ENCODE data around the gene GRB10. TPM values are rescaled to one million over a fixed set of nuclear protein-coding genes. Genes with fewer than 3 reads are reported as not detected.

Gene GRB10
- total RNA-seq, 8 experiments from 2014 or later = 14.7 to 38.6 (median 30.9) TPM

DNA sequence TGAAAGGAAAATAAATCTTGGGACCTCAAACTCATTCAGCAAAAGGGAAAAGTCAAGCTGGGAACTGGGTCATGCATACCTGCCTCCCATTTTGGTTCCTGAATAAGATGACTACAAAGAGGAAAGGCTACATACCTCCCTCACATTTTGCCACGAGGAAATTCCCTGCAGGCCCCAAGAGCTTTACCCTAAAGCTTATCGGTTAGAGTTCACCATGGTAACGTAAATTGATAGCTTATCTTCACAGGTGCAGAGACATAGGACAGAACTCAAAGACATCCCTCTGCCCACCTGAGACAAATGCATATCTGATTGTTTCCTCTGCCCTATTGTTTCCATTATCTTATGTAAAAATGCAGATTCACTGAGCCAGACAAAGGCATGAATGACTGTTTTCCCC, 31.5 kb upstream of the GRB10 start:
- Histone ChIP-seq H3K4me3 (no peak overlapping the region), H3K27ac (no peak overlapping the region), H3K4me1 (replicated peaks in 1 of 2) (no peaks in the 10 kb centered on the region)
- WGBS, 10 experiments = 0 to 94% (median 58%) methylated on average over 1 to 3 of the region's 3 CpGs; no CpG with 5 or more reads in 4 of the 10 experiments
- in situ Hi-C loops (cut with MboI; ENCODE audit: low pct_unique_long_range_greater_than_20kb in 2 of 9, low sequenced_read_pairs in 9 of 9, unreplicated experiment in 9 of 9) = no loop called here
- no peak for ATAC-seq (replicated peaks in 6 of 8)

DNA sequence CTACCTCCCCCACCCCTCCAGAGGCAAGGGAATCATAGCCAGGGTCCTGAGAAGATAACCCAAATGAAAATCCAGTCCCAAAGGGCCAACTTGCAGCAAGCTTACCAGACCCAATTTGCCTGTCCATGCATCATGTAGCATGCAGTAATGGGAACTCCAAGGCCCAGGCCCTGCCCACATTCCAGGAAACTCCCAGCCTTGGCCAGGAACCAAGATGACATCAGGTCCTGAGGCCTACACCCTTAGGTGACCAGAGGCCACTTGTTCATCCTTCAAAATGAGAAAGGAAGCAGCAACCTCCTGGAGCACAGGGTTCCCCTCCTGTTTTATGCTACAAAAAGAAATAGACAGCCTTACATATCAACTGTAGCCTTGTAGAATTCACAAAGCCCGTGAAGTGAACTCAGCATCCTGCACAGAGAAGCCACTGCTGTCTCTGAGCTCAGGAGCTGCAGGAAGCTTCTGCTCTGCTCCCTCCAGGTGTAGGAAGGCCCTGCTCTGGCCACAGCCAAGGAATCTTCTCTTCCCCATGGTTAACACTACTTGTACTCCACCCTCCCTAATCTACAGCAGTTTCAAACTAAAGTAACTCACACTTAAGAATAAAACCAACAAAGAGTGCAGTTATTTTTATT, 30.3 kb upstream of the GRB10 start:
- in situ Hi-C loops (cut with MboI; ENCODE audit: low pct_unique_long_range_greater_than_20kb in 2 of 9, low sequenced_read_pairs in 9 of 9, unreplicated experiment in 9 of 9) = no loop called here
- Histone ChIP-seq H3K4me3 (no peak overlapping the region), H3K27ac (no peak overlapping the region), H3K4me1 (replicated peaks in 1 of 2) (no peaks in the 10 kb centered on the region)
- ATAC-seq (replicated peaks in 6 of 8) = peak; percentile 49 to 100 (median 80)
- WGBS, 10 experiments = 0 to 100% (median 53%) methylated on average over 1 of the region's 1 CpG; no CpG with 5 or more reads in 4 of the 10 experiments

DNA sequence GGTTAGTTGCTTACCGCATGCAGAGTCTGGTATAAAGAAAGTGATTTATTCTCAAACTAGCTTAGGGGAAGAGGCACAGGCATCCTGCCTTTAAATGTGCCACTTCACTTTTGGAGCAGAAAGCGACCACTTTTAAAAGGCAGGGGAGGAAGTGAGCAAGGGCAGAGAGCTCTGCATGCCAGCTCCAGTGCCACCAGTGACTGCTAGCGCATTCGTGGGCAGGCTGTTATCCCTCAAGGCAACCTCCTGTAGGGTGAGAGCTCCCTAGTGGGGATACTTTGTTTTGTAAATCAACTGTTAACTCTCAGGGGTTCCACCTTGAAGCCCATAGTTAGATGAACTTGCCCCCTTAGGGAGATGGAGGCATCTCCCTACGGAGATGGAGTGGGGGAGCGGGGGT, 29.4 kb upstream of the GRB10 start:
- WGBS, 10 experiments = 49 to 100% (median 70%) methylated on average over 1 to 6 of the region's 6 CpGs; no CpG with 5 or more reads in 2 of the 10 experiments
- no peak overlapping the region for H3K4me3 ChIP-seq
- no peaks in the 10 kb centered on the region for H3K4me1 ChIP-seq (replicated peaks in 1 of 2)
- in situ Hi-C loops (cut with MboI; ENCODE audit: low pct_unique_long_range_greater_than_20kb in 2 of 9, low sequenced_read_pairs in 9 of 9, unreplicated experiment in 9 of 9) = no loop called here
- no peak for ATAC-seq (replicated peaks in 6 of 8)
- H3K27ac ChIP-seq = no peak overlapping the region

DNA sequence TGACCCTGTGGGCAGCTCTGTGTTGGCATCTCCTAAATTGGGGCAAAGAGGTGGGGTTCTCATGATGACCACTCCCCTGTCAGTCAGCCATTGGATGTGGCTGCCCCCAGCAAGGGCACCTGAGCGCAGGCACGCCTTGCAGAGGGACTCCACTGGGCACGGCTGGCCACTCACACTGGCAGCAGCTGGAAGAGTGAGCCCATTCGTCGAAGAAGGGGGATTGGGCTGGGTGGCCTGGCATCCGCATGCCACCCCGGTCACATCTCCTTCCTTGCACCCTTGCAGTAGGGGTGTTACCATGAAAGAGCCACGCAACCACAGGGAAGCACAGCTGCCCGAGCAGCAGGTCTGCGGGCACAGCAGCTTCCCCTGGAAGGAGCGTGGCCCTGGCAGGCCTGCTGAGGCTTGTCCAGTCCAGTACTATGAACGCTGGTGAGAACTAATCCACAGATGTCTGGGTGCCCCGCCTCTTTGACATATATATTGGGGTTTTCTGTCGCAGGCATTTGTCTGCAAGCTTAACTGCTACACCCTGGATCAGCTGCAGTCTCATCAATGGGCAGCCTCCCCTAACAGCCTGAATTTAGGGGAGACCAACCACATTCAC, 25.7 kb upstream of the GRB10 start:
- no peak overlapping the region for H3K4me3 ChIP-seq
- no peak overlapping the region for H3K27ac ChIP-seq
- in situ Hi-C loops (cut with MboI; ENCODE audit: low pct_unique_long_range_greater_than_20kb in 2 of 9, low sequenced_read_pairs in 9 of 9, unreplicated experiment in 9 of 9) = no loop called here
- H3K4me1 ChIP-seq (replicated peaks in 1 of 2) = no peaks in the 10 kb centered on the region
- no peak for ATAC-seq (replicated peaks in 6 of 8)
- 67 to 100% (median 75%) methylated on average over 1 to 6 of the region's 14 CpGs; no CpG with 5 or more reads in 5 of the 10 experiments for WGBS, 10 experiments

GRCh38 chr7:50807026-50807730, 24.5 kb upstream of the GRB10 start:
- no peak overlapping the region for H3K27ac ChIP-seq
- 70 to 100% (median 88%) methylated on average over 1 to 8 of the region's 14 CpGs for WGBS, 10 experiments
- no peak overlapping the region for H3K4me3 ChIP-seq
- in situ Hi-C loops (cut with MboI; ENCODE audit: low pct_unique_long_range_greater_than_20kb in 2 of 9, low sequenced_read_pairs in 9 of 9, unreplicated experiment in 9 of 9) = no loop called here
- no peak for ATAC-seq (replicated peaks in 6 of 8)
- H3K4me1 ChIP-seq (replicated peaks in 1 of 2) = no peaks in the 10 kb centered on the region

DNA sequence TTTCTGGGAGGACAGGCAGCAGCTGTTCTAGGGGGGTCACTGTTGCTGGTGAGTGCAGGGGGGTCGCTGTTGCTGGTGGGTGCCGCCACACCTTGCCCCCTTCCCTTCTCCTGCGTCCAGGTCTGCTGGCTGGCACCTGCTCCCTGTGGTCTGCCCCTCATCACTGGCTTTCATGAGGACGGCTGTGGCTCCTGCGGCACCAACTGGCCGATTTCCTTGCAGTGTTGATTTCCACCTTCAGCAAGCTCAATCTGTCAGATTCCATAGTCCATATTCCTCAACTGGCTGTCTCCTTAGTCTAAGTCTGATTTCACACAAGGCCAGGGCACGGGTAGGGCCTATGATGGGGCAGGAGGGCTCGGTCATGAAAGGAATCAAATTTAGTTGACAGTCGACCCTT, 23.4 kb upstream of the GRB10 start:
- H3K4me1 ChIP-seq (replicated peaks in 1 of 2) = no peaks in the 10 kb centered on the region
- in situ Hi-C loops (cut with MboI; ENCODE audit: low pct_unique_long_range_greater_than_20kb in 2 of 9, low sequenced_read_pairs in 9 of 9, unreplicated experiment in 9 of 9) = no loop called here
- no peak overlapping the region for H3K27ac ChIP-seq
- no peak overlapping the region for H3K4me3 ChIP-seq
- WGBS, 10 experiments = 0 to 83% (median 53%) methylated on average over 1 to 5 of the region's 9 CpGs; no CpG with 5 or more reads in 2 of the 10 experiments
- ATAC-seq (replicated peaks in 6 of 8) = no peak

GRCh38 chr7:50805447-50806125, 22.9 kb upstream of the GRB10 start:
- WGBS, 10 experiments = 7 to 86% (median 45%) methylated on average over 1 to 5 of the region's 5 CpGs; no CpG with 5 or more reads in 1 of the 10 experiments
- in situ Hi-C loops (cut with MboI; ENCODE audit: low pct_unique_long_range_greater_than_20kb in 2 of 9, low sequenced_read_pairs in 9 of 9, unreplicated experiment in 9 of 9) = no loop called here
- Histone ChIP-seq H3K27ac (no peak overlapping the region), H3K4me1 (replicated peaks in 1 of 2) (no peaks in the 10 kb centered on the region), H3K4me3 (no peak overlapping the region)
- peak in 3 of 8 experiments; percentile 78 to 90 (median 86) for ATAC-seq (replicated peaks in 6 of 8)

GRCh38 chr7:50803359-50804337, 21.0 kb upstream of the GRB10 start:
- in situ Hi-C loops (cut with MboI; ENCODE audit: low pct_unique_long_range_greater_than_20kb in 2 of 9, low sequenced_read_pairs in 9 of 9, unreplicated experiment in 9 of 9) = no loop called here
- 43 to 100% (median 80%) methylated on average over 1 to 5 of the region's 5 CpGs; no CpG with 5 or more reads in 2 of the 10 experiments for WGBS, 10 experiments
- no peak overlapping the region for H3K27ac ChIP-seq
- no peak for ATAC-seq (replicated peaks in 6 of 8)
- H3K4me3 ChIP-seq = no peak overlapping the region
- no peaks in the 10 kb centered on the region for H3K4me1 ChIP-seq (replicated peaks in 1 of 2)

DNA sequence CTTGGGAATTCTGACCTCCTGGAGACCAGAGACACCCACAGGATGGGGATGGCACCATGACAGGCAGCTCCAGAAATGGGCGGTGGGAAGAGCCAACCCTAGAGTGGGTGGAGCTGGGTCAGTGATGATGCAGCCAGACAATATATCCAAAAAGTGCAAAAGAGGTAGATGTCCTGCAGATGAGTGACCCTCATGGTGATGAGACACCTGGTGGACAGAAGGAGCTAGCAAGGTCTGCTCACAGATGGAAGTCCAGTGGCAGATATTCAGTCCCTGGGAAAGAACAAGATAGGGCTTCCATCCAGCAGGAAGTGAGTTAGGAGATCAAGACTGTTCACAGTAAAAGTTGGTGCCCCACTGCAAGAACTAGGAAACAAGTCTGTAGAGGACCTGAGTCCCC, 19.2 kb upstream of the GRB10 start:
- Histone ChIP-seq H3K4me1 (replicated peaks in 1 of 2) (no peaks in the 10 kb centered on the region), H3K4me3 (no peak overlapping the region), H3K27ac (no peak overlapping the region)
- WGBS, 10 experiments = 40 to 100% (median 83%) methylated on average over 1 of the region's 1 CpG; no CpG with 5 or more reads in 5 of the 10 experiments
- ATAC-seq (replicated peaks in 6 of 8) = no peak
- in situ Hi-C loops (cut with MboI; ENCODE audit: low pct_unique_long_range_greater_than_20kb in 2 of 9, low sequenced_read_pairs in 9 of 9, unreplicated experiment in 9 of 9) = no loop called here

- H3K4me3 ChIP-seq = no peak overlapping the region
- in situ Hi-C loops (cut with MboI; ENCODE audit: low pct_unique_long_range_greater_than_20kb in 2 of 9, low sequenced_read_pairs in 9 of 9, unreplicated experiment in 9 of 9) = no loop called here
- no peaks in the 10 kb centered on the region for H3K4me1 ChIP-seq (replicated peaks in 1 of 2)
- 20 to 100% (median 80%) methylated on average over 1 to 7 of the region's 8 CpGs; no CpG with 5 or more reads in 3 of the 10 experiments for WGBS, 10 experiments
- H3K27ac ChIP-seq = no peak overlapping the region
- no peak for ATAC-seq (replicated peaks in 6 of 8)
These were observed 17.2 kb upstream of the GRB10 start for GRCh38 chr7:50799873-50800272.

- in situ Hi-C loops (cut with MboI; ENCODE audit: low pct_unique_long_range_greater_than_20kb in 2 of 9, low sequenced_read_pairs in 9 of 9, unreplicated experiment in 9 of 9) = no loop called here
- no peak for ATAC-seq (replicated peaks in 6 of 8)
- Histone ChIP-seq H3K27ac (no peak overlapping the region), H3K4me1 (replicated peaks in 1 of 2) (no peaks in the 10 kb centered on the region), H3K4me3 (no peak overlapping the region)
- WGBS, 10 experiments = 69 to 92% (median 80%) methylated on average over 1 to 2 of the region's 2 CpGs; no CpG with 5 or more reads in 2 of the 10 experiments
These were observed 15.4 kb upstream of the GRB10 start for GRCh38 chr7:50798126-50798525.

DNA sequence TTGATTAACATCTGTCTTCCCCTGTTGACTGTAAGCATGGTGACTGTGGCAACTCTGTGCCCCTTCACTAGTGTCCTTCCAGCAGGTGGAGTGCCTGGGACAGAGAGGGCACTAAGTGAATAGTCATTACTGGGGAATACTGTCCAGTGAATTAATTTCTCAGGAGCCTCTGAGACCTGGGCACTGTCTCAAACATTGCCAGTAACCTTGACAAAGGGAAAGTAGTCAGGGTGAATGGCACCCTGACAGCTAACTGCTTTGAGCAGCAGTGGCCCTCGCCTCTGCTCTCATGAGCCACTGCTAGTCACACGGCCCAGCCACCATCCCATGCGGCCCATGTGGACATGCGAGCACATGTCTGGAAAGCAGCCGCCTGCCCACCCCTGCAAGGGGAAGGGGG, 13.1 kb upstream of the GRB10 start:
- no peak overlapping the region for H3K27ac ChIP-seq
- no peak for ATAC-seq (replicated peaks in 6 of 8)
- in situ Hi-C loops (cut with MboI; ENCODE audit: low pct_unique_long_range_greater_than_20kb in 2 of 9, low sequenced_read_pairs in 9 of 9, unreplicated experiment in 9 of 9) = no loop called here
- H3K4me3 ChIP-seq = no peak overlapping the region
- WGBS, 10 experiments = 93 to 100% (median 95%) methylated on average over 1 to 4 of the region's 5 CpGs; no CpG with 5 or more reads in 7 of the 10 experiments
- peaks cover 2 to 6% of the 10 kb centered on the region in 2 donors for H3K4me1 ChIP-seq (replicated peaks in 1 of 2)
